CD4-positive, alpha-beta T cell treated with Interferon alpha-2 for 1 hour (primary cell): Measurements from ENCODE around the gene APBA1.
"Not testable (repeated sequence)": the region's sequence is repeated elsewhere in the genome, so short reads cannot be mapped to it uniquely, and the experiment has no call there.

Source experiments
- DNase-seq, 2 donors: peaks; one replicate each; pipeline ENCODE4 v3.0.0-alpha.2; 2020 to 2022

The APBA1 gene

DNA sequence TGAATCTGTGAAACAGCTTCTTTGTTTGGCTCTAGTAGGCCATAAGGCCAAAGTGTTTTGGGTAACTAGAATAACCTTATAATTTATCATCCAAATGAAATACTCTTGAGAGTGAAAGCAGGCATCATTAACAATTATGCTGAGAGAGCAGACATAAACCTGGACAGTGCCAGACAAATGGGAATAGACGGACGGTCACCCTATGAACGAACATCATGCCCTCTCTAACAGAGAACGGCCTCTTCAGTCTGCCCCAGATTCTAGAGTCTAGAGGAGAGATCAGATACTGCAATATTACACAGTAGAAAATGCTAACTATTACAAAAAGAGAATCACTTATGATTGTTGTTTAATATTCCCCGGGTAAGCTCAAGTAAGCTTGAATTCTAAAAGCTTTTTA lies 68.5 kb downstream of the APBA1 start:
- DNase-seq: no peak

DNA sequence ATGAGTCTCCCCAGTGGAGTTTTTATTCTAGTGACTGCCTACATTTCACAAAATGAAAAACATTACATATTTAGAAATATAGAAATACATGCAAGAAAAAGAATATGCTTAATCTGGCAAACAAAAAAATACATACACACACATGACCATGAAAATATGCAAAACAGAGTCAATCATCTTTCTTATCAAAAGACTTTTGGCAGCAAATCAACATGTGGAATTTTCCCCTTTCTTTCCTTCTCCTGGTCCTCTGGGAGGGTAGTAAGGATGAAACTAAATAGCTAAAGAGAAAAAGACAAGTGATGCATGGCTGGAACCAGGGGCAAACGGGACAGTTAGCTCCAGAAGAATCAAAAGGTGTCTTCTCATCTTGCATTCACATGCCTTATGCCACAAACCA lies 69.4 kb downstream of the APBA1 start:
- no peak for DNase-seq

DNA sequence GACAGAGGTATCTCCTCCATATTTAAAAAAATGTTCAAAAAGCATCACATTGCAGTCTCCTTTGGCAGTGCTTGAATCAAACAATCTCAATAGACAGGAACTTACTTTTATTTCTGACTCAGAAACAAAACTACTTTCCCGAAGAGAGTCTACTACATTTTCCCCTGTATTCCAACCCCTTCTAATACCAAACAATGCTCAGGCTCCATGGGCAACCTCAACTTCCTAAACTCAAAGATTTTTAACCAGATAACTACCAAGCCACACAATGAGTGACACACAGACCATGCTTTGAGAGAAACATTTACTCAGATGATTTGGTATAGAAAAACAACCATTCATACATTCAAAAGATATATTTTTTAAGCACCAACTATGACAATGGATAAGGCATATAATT lies 70.5 kb downstream of the APBA1 start:
- no peak for DNase-seq

- DNase-seq: no peak
Measured at GRCh38 chr9:69600314-69601047, 71.7 kb downstream of the APBA1 start.

- no peak for DNase-seq
Measured at GRCh38 chr9:69599232-69599971, 72.8 kb downstream of the APBA1 start.

DNA sequence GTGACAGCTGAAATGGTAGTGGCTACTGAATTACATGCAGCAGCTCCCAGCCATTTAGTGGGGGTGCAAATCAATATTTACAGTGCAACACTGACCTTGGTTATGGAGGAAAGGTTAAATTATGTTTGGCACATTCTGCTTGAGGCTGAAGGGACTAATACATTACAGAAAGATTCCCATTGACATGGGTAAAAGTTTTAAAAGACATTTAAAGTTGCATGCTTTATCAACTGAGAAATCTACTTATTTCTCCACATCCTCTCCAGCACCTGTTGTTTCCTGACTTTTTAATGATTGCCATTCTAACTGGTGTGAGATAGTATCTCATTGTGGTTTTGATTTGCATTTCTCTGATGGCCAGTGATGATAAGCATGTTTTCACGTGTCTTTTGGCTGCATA lies 75.3 kb downstream of the APBA1 start:
- DNase-seq: not testable (repeated sequence)

- DNase-seq: no peak
Measured at GRCh38 chr9:69594180-69594579, 78.0 kb downstream of the APBA1 start.

- no peak for DNase-seq
Measured at GRCh38 chr9:69593756-69594155, 78.4 kb downstream of the APBA1 start.

DNA sequence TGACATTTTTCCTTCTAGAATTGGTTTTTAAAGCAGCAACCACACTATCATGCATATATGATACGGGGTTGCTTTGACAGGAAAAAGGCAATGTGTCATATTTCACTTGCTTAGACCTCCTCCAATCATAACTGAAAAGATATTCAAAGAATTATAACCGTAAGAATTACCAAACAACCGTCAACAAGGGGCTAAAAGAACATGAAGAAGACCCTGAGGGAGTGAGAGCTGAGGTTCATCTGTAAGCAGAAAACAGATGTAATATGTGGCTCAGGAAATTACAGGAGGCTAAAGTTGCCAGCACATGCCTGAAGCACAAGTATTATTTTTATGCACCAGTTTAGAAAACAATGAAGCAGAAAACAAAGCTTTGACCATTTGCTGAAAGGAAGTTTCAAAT lies 78.9 kb downstream of the APBA1 start:
- DNase-seq: no peak

DNA sequence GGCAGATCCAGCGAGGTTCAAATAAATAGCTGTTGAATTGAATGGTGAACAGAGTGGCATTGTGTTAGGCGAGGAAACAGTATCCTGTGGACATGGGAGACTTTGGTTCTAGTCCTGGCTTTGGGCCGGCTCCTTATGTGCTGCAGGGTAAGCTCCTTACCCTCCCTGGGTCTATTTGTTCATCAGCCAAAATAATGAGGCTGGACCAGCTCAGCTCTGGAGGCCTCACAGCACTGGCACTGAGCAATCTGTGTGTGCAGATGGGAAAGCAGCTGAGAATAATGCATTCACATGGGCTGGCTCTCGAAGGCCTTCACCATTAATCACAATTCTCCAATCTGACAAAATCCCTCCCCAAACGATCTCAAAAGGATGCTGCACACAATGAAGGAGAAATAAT lies 81.9 kb downstream of the APBA1 start:
- DNase-seq: no peak

GRCh38 chr9:69589156-69589555 lies 83.0 kb downstream of the APBA1 start:
- DNase-seq: no peak

DNA sequence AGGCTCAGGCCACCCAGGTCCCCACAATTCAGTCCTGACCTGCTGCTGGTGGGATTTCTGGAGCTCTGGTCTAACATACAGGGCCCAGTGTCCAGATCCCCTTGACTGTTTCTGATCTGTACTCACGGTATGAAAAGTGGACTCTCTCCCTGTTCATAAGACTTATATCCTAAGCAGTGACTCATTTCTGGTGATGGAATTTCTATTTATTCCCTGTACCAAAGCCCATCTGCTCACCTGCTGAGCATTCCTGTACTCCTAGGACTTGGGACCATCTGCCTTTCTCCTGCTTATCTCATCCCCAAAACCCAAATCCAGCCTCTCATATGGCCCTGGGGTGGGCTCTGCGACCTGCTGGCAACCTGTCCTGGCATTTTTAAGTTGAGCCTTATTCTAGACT lies 86.6 kb downstream of the APBA1 start:
- no peak for DNase-seq

GRCh38 chr9:69584759-69585158 lies 87.4 kb downstream of the APBA1 start:
- no peak for DNase-seq

DNA sequence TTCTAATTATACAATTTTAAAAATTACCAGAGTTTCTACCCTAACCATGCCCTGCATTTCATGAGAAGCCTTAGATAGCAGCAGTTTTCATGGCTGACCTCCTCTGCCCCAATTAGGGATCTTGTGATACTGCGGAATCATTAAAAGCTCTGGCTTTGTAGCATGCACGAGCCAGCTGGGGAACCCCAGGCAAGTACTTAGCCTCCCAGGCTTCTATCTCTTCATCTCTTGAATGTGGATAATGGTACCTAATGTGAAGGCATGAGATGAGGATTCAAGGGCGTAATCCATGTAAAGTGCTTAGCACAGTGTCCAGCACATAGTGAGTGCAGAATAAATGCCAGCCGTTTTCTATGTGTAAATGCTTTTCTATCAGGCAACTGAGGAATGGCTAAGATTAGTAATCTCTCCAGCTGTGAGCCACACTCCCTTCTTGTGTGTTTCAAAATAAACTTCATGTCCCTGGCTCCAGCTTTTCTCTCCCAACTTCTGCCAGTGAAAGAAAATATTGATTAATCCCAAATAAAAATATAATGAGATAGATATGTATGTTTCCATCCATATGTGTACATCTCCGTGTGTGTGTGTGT lies 88.4 kb downstream of the APBA1 start:
- DNase-seq: no peak

DNA sequence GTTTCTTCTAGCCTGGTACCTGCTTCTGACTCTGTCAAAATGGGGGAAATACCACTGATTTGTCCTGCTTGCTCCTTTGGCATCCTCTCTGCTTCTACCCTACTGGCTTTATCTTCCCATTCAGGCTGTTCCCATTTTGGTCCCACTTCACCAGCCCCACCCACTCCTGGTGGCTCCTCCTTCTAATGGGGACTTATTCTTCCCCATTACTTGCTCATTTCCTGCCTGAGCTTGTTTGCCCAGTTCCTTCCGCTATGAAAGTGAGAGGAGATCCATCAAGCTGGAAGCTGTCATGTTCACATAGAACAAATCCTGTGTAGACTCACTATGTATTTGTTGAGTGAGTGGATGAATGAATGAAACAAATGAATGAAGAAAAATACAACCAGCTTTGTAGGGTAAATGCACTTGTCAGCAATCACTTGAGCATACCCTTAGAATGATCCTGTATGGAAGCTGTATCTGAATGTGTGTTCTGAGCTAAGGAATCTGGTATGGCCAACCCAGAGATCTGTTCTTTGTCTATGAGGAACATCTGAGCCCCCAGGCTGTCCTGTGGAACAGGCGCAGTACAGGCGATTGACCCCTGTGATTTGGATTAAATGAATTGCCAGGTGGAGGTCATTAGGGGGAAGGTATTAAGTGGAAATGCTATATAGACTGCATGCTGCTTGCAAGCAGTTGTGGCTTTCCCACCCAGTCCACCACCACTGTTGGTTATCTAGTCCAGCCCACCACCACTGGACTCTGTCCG lies 89.5 kb downstream of the APBA1 start:
- no peak for DNase-seq

DNA sequence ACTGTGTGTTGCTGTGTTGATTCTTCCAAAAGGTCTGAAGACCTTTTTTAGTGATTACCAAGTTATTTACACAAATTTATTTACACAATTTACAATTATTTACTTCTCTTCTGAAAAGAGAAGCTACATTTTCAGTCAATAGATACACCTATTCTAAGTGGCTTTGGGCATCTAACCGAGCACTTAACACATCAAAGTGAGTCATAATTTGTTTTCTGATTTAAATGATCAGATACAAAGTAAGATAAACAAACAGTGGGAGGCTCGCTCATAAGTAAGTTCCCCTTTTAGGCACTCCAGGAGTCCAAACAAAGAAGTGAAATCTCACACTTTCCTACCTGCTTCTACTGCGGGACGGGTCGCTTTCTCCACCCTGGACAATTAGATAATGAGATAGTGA lies 90.2 kb downstream of the APBA1 start:
- no peak for DNase-seq

GRCh38 chr9:69580582-69581214 lies 91.5 kb downstream of the APBA1 start:
- DNase-seq: no peak

- no peak for DNase-seq
Measured at GRCh38 chr9:69579760-69580581, 92.2 kb downstream of the APBA1 start.

DNA sequence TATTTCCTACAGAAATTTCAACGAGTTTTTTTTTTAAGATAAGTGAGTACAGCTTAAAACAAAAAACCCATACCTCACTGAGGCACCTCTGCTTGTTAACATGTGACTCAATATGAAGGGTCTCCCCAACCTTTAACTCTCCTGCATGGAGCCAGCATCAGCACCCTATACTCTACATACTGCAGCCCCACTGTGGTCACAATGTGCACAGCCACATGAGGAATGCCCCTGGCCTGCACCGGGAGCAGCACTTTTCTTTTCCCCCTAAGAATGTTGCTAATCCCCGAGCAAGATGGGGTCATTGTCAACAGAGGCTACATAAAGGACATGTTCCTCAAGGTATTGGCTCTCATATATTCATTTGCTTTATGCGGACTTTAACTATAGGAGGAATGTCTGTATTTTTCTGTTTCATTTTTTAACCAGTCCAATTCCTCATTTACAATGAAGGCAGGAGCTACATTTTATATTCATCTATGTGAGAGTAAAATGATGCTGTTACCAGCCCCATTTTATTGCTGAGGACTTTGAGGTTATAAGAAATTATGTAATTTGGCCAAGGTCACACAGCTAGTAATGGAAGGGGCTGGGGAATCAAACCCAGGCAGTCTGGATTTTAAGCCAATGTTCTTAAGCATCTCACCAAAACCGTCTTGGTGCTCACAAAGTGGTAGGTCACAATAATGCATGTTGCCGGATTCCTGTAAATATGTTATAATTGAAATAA lies 93.0 kb downstream of the APBA1 start:
- no peak for DNase-seq

DNA sequence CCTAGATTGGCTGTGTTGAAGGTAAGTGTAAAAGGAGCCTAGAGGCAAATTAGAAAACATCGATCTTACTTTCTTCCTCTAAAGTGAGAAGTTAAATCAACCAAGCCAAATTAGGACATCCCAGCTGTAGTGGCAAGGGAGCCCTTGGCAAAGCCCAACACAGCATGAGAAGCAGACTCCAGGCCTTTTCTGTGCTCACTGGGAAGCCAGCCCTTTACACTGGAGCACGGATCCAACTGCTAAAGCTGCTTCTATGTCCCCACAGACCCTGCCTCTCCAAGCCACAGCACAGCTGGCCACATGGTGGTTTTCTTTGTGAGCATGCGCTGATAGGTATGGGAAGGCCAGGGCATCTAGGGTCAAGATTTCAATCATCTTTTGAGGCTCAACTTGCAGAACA lies 94.1 kb downstream of the APBA1 start:
- DNase-seq: no peak

GRCh38 chr9:69577123-69577522 lies 95.0 kb downstream of the APBA1 start:
- no peak for DNase-seq
